22Rv1 (cell line): ENCODE results near the gene UBE2U.

Experiments used
- ZFX ChIP-seq: fragments of 450-650 bp; IDR thresholded peaks from 2 replicates; pipeline ENCODE4 v1.6.1; 2017; ENCODE audit warnings: antibody characterized with exemption, borderline replicate concordance
- TF ChIP-seq, protein P1 (sequence below): fragments of 450-650 bp; IDR thresholded peaks from 2 replicates; pipeline ENCODE4 v1.5.1; 2017; ENCODE audit warnings: mild to moderate bottlenecking

- TF ChIP-seq, protein P1, sequence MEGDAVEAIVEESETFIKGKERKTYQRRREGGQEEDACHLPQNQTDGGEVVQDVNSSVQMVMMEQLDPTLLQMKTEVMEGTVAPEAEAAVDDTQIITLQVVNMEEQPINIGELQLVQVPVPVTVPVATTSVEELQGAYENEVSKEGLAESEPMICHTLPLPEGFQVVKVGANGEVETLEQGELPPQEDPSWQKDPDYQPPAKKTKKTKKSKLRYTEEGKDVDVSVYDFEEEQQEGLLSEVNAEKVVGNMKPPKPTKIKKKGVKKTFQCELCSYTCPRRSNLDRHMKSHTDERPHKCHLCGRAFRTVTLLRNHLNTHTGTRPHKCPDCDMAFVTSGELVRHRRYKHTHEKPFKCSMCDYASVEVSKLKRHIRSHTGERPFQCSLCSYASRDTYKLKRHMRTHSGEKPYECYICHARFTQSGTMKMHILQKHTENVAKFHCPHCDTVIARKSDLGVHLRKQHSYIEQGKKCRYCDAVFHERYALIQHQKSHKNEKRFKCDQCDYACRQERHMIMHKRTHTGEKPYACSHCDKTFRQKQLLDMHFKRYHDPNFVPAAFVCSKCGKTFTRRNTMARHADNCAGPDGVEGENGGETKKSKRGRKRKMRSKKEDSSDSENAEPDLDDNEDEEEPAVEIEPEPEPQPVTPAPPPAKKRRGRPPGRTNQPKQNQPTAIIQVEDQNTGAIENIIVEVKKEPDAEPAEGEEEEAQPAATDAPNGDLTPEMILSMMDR = no peak
- TF ChIP-seq ZFX = no peak
Observed at GRCh38 chr1:64171797-64172281, 31.6 kb upstream of the UBE2U start.
